ENCODE data around the gene FPGS. TPM values are rescaled to one million over a fixed set of nuclear protein-coding genes. Genes with fewer than 3 reads are reported as not detected.
"Not testable (repeated sequence)": the region's sequence is repeated elsewhere in the genome, so short reads cannot be mapped to it uniquely, and the experiment has no call there.

Gene FPGS
- total RNA-seq, 4 donors from 2014 or later, result 46.1 to 105 (median 71.5) TPM

GRCh38 chr9:127844821-127845359 lies 42.2 kb downstream of the FPGS start:
- no peak overlapping the region for H3K4me3 ChIP-seq
- no peaks in the 10 kb centered on the region for H3K36me3 ChIP-seq

GRCh38 chr9:127845619-127846018 lies 42.9 kb downstream of the FPGS start:
- not testable (repeated sequence) for H3K9me3 ChIP-seq, H3K4me1 ChIP-seq, H3K27me3 ChIP-seq, H3K4me3 ChIP-seq, DNase-seq, H3K36me3 ChIP-seq
- H3K27ac ChIP-seq, result peak overlapping the region in 2 of 4 donors; percentile 57 to 64

More at GRCh38 chr9:127844821-127845359, 42.2 kb downstream of the FPGS start:
- no peaks in the 10 kb centered on the region for H3K27me3 ChIP-seq
- TF ChIP-seq CTCF (IDR thresholded peaks at IDR 0.05) (no peak), POLR2A (IDR thresholded peaks at IDR 0.05) (no peak)
- peak overlapping the region in 3 of 4 donors; percentile 31 to 64 (median 57) for H3K27ac ChIP-seq
- H3K4me1 ChIP-seq, result peaks cover 0 to 4% (median 0%) of the 10 kb centered on the region in 4 donors
- H3K9me3 ChIP-seq, result peaks cover 0 to 8% (median 2%) of the 10 kb centered on the region in 4 donors
- no peak for DNase-seq

GRCh38 chr9:127846443-127847177 lies 43.9 kb downstream of the FPGS start:
- H3K27me3 ChIP-seq, result no peaks in the 10 kb centered on the region

GRCh38 chr9:127847178-127847510 lies 44.5 kb downstream of the FPGS start:
- H3K27me3 ChIP-seq, result no peaks in the 10 kb centered on the region
- peaks cover 0 to 8% (median 2%) of the 10 kb centered on the region in 4 donors for H3K9me3 ChIP-seq
- H3K27ac ChIP-seq, result peak overlapping the region in 3 of 4 donors; percentile 25 to 64 (median 57)
- no peak overlapping the region for H3K4me3 ChIP-seq
- TF ChIP-seq CTCF (IDR thresholded peaks at IDR 0.05), result no peak
- no peak for DNase-seq
- H3K36me3 ChIP-seq, result peaks cover 0 to 4% (median 0%) of the 10 kb centered on the region in 3 donors
- H3K4me1 ChIP-seq, result peaks cover 0 to 12% (median 0%) of the 10 kb centered on the region in 4 donors

More at GRCh38 chr9:127846443-127847177, 43.9 kb downstream of the FPGS start:
- peak overlapping the region in 3 of 4 donors; percentile 32 to 64 (median 57) for H3K27ac ChIP-seq
- TF ChIP-seq CTCF (IDR thresholded peaks at IDR 0.05), result no peak
- DNase-seq, result no peak
- no peak overlapping the region for H3K4me3 ChIP-seq
- peaks cover 0 to 4% (median 0%) of the 10 kb centered on the region in 3 donors for H3K36me3 ChIP-seq
- H3K4me1 ChIP-seq, result peaks cover 0 to 6% (median 0%) of the 10 kb centered on the region in 4 donors
- peaks cover 0 to 8% (median 2%) of the 10 kb centered on the region in 4 donors for H3K9me3 ChIP-seq

GRCh38 chr9:127847833-127848755 lies 45.4 kb downstream of the FPGS start:
- Histone ChIP-seq H3K4me3 (no peak overlapping the region), H3K36me3 (peaks cover 0 to 4% (median 0%) of the 10 kb centered on the region in 3 donors), H3K9me3 (peaks cover 0 to 8% (median 2%) of the 10 kb centered on the region in 4 donors), H3K27ac (peak overlapping the region in 2 of 4 donors; percentile 25 to 57), H3K4me1 (peaks cover 0 to 14% (median 0%) of the 10 kb centered on the region in 4 donors), H3K27me3 (no peaks in the 10 kb centered on the region)
- TF ChIP-seq POLR2A (IDR thresholded peaks at IDR 0.05), result no peak
- no peak for TF ChIP-seq CTCF (IDR thresholded peaks at IDR 0.05)
- no peak for DNase-seq
